ENCODE results near the gene LGALS3. TPM values are rescaled to one million over a fixed set of nuclear protein-coding genes. Genes with fewer than 3 reads are reported as not detected.

Gene LGALS3
- total RNA-seq, 1 experiment from 2014 or later: 122 TPM

- intact Hi-C loops (cut with micrococcal nuclease; ENCODE audit: unreplicated experiment): no loop called here
- H3K4me2 ChIP-seq: no peak overlapping the region
Measured at GRCh38 chr14:55180434-55180833, 51.4 kb downstream of the LGALS3 start.

GRCh38 chr14:55188686-55189295, 59.7 kb downstream of the LGALS3 start:
- TF ChIP-seq CTCF (conservative IDR thresholded peaks at IDR 0.05) (no peak), EZH2 (IDR thresholded peaks at IDR 0.05; ENCODE audit: low read depth) (no peak)
- Histone ChIP-seq H4K20me1 (ENCODE audit: insufficient read depth) (no peaks in the 10 kb centered on the region), H3K27ac (no peak overlapping the region), H2AFZ (no peak overlapping the region), H3K4me3 (no peak overlapping the region), H3K27me3 (ENCODE audit: insufficient read depth, low read depth) (no peaks in the 10 kb centered on the region), H3K79me2 (ENCODE audit: low read depth) (peaks cover 42% of the 10 kb centered on the region), H3K36me3 (ENCODE audit: low read depth) (0 out of 2 replicates have a peak, but pooled peaks cover 4% of the 10 kb centered on the region), H3K9me2 (ENCODE audit: insufficient read depth) (no peaks in the 10 kb centered on the region), H3F3A (ENCODE audit: insufficient read depth, low read depth) (no peaks in the 10 kb centered on the region), H3K4me2 (peak overlapping the region; percentile 84), H3K9me3 (ENCODE audit: insufficient read depth, low read depth) (no peaks in the 10 kb centered on the region), H3K4me1 (replicated peaks; ENCODE audit: insufficient read depth) (peaks cover 18% of the 10 kb centered on the region)
- intact Hi-C loops (cut with micrococcal nuclease; ENCODE audit: unreplicated experiment): no loop called here
- ChIA-PET CTCF (no interaction called here), POLR2A (ENCODE audit: unreplicated experiment) (interaction anchor here (0.6 kb wide), 2 partner anchors 100 to 101 kb away, joined by 3 to 4 read pairs; no protein-coding TSS in a partner anchor)
- BruUV-seq (replicated peaks): no TSS peak
- DNase-seq: no peak

More at GRCh38 chr14:55180434-55180833, 51.4 kb downstream of the LGALS3 start:
- Histone ChIP-seq H3K4me3 (no peak overlapping the region), H3K27me3 (ENCODE audit: insufficient read depth, low read depth) (no peaks in the 10 kb centered on the region), H3K27ac (no peak overlapping the region), H3F3A (ENCODE audit: insufficient read depth, low read depth) (no peaks in the 10 kb centered on the region), H3K9me2 (ENCODE audit: insufficient read depth) (no peaks in the 10 kb centered on the region), H4K20me1 (ENCODE audit: insufficient read depth) (no peaks in the 10 kb centered on the region; the same call in 1 of the 2 replicates), H3K36me3 (ENCODE audit: low read depth) (peaks cover 19% of the 10 kb centered on the region), H3K4me1 (replicated peaks; ENCODE audit: insufficient read depth) (no peaks in the 10 kb centered on the region), H3K79me2 (ENCODE audit: low read depth) (no peaks in the 10 kb centered on the region), H3K9me3 (ENCODE audit: insufficient read depth, low read depth) (no peaks in the 10 kb centered on the region), H2AFZ (no peak overlapping the region)
- CTCF ChIA-PET: no interaction called here
- TF ChIP-seq CTCF (conservative IDR thresholded peaks at IDR 0.05) (no peak), EZH2 (IDR thresholded peaks at IDR 0.05; ENCODE audit: low read depth) (no peak)
- no TSS peak for BruUV-seq (replicated peaks)
- POLR2A ChIA-PET (ENCODE audit: unreplicated experiment): no interaction called here
- DNase-seq: no peak

- Histone ChIP-seq H3K27me3 (ENCODE audit: insufficient read depth, low read depth) (no peaks in the 10 kb centered on the region), H3K4me1 (replicated peaks; ENCODE audit: insufficient read depth) (peaks cover 18% of the 10 kb centered on the region), H3K4me2 (peak overlapping the region; percentile 84), H3F3A (ENCODE audit: insufficient read depth, low read depth) (no peaks in the 10 kb centered on the region), H3K27ac (no peak overlapping the region), H3K36me3 (ENCODE audit: low read depth) (0 out of 2 replicates have a peak, but pooled peaks cover 4% of the 10 kb centered on the region), H4K20me1 (ENCODE audit: insufficient read depth) (no peaks in the 10 kb centered on the region), H3K9me3 (ENCODE audit: insufficient read depth, low read depth) (no peaks in the 10 kb centered on the region), H3K9me2 (ENCODE audit: insufficient read depth) (no peaks in the 10 kb centered on the region), H2AFZ (peak overlapping the region; percentile 95), H3K4me3 (peak overlapping the region; percentile 79), H3K79me2 (ENCODE audit: low read depth) (peaks cover 40% of the 10 kb centered on the region)
- ChIA-PET CTCF (interaction anchor here (1.0 kb wide), 1 partner anchor 140 kb away, joined by 3 read pairs; no protein-coding TSS in a partner anchor), POLR2A (ENCODE audit: unreplicated experiment) (interaction anchor here (0.6 to 0.7 kb wide), 3 partner anchors 87 to 1200 kb away, joined by 3 to 7 read pairs (median 4); no protein-coding TSS in a partner anchor)
- no TSS peak for BruUV-seq (replicated peaks)
- intact Hi-C loops (cut with micrococcal nuclease; ENCODE audit: unreplicated experiment): loop anchor here (2.0 kb wide), 1 partner anchor 240 kb away; no protein-coding TSS in a partner anchor
- TF ChIP-seq EZH2 (IDR thresholded peaks at IDR 0.05; ENCODE audit: low read depth): no peak
- no peak for TF ChIP-seq CTCF (conservative IDR thresholded peaks at IDR 0.05)
- no peak for DNase-seq
Measured at GRCh38 chr14:55190906-55191202, 61.8 kb downstream of the LGALS3 start.
